Mammary epithelial cell (primary cell): ENCODE measurements around the gene DOLPP1.

ENCODE experiments used
- CTCF ChIP-seq, 2 donors: IDR thresholded peaks in 1 of 2; conservative IDR thresholded peaks in 1 of 2; 2 replicates each; pipeline ENCODE4 v1.5.1; 2011 to 2012; ENCODE audit warnings: inconsistent platforms in 2 of 2, low read length in 2 of 2, mild to moderate bottlenecking in 2 of 2, control low read depth in 1 of 2, low read depth in 1 of 2; ENCODE audit not compliant: insufficient read depth in 1 of 2; ENCODE audit errors: extremely low read depth in 1 of 2
- EZH2 ChIP-seq: IDR thresholded peaks from 2 replicates; pipeline ENCODE4 v1.6.1; 2012; ENCODE audit warnings: low read length, inconsistent platforms, borderline replicate concordance

DNA sequence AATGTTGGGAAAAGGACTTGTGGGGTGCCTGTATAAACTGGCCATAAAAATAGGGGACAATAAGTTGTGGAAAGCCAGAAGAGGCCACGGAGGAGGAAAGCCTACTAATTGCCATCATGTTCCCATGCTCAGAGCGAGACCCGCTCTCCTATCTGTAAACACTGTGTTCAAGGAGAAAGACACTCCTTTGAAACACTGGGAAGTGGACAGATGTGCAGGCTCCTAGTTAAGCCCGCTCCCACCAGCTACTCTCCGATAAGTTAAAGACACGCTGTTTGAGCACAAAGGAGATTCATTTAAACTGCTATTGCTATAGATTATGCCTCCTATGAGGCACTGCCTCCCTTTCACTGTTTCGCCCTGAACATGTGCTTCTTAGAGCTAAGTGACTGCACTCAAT, 20.4 kb downstream of the DOLPP1 start:
- TF ChIP-seq EZH2 (no peak), CTCF (conservative IDR thresholded peaks at IDR 0.05 in 1 of 2, IDR thresholded peaks at IDR 0.05 in 1 of 2; ENCODE audit: extremely low read depth in 1 of 2, insufficient read depth in 1 of 2, low read depth in 1 of 2, low read length in 2 of 2) (no peak)
